GM12873 (cell line): ENCODE measurements around the gene ZBTB45.

ENCODE experiments used
- CTCF ChIP-seq: IDR thresholded peaks from 2 replicates; pipeline ENCODE4 v1.5.1; 2012; ENCODE audit warnings: low read depth, mild to moderate bottlenecking, moderate library complexity, low read length, control low read depth; ENCODE audit not compliant: insufficient read depth; ENCODE audit errors: missing control alignments

ZBTB45 gene

GRCh38 chr19:58468216-58468839 is 51.3 kb downstream of the ZBTB45 start:
- TF ChIP-seq CTCF: no peak

GRCh38 chr19:58466760-58467589 is 52.6 kb downstream of the ZBTB45 start, which contains the start of gene ZNF324:
Gene ZNF324 (plus strand): TSS chr19:58467080. CDS start chr19:58469186, 2,106 bp downstream.
- peak; percentile 3 for TF ChIP-seq CTCF

GRCh38 chr19:58466089-58466759 is 53.4 kb downstream of the ZBTB45 start:
- TF ChIP-seq CTCF: no peak
